Measurements from ENCODE around the gene LMO7.

The LMO7 gene

DNA sequence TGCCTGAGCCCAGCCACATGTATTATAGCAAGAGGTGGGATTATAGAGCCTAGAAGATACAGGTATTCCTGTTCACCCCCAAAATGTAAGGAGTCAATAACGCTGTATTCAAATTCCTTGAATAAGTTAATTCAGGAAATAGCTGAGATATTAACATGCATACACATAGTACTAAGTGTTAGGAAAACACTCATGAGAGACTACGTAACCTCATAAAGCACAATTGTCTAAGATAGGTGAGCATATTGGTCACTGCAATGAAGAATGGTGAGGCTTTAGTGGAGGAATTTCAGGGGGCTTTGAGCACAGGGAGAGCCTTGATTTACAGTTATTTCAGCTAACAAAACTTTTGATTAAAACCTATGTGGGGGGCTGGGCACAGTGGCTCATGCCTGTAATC, 161.6 kb downstream of the LMO7 start:
- Histone ChIP-seq H3K4me3 (ENCODE audit: insufficient read length, low read depth) (no peak overlapping the region), H3K4me1 (ENCODE audit: insufficient read depth, insufficient read length) (peaks cover 2% of the 10 kb centered on the region), H3K36me3 (ENCODE audit: insufficient read depth, insufficient read length, low read length) (no peaks in the 10 kb centered on the region), H3K27me3 (ENCODE audit: insufficient read depth, insufficient read length) (no peaks in the 10 kb centered on the region), H3K9ac (ENCODE audit: insufficient read length, low read depth) (no peak overlapping the region), H3K9me3 (ENCODE audit: insufficient read depth, low read length) (no peaks in the 10 kb centered on the region)
- DNase-seq (ENCODE audit: low read depth, low spot score), result no peak
- TF ChIP-seq YY1 (IDR thresholded peaks at IDR 0.05; ENCODE audit: insufficient read depth, insufficient read length) (no peak), SUZ12 (IDR thresholded peaks at IDR 0.05; ENCODE audit: extremely low read depth, insufficient read depth, insufficient read length) (no peak), ZNF274 (IDR thresholded peaks at IDR 0.05; ENCODE audit: low read depth, low read length) (no peak)

GRCh38 chr13:75798353-75799255, 162.5 kb downstream of the LMO7 start:
- H3K36me3 ChIP-seq (ENCODE audit: insufficient read depth, insufficient read length, low read length), result no peaks in the 10 kb centered on the region
- no peak overlapping the region for H3K4me3 ChIP-seq (ENCODE audit: insufficient read length, low read depth)
- H3K9me3 ChIP-seq (ENCODE audit: insufficient read depth, low read length), result no peaks in the 10 kb centered on the region
- no peaks in the 10 kb centered on the region for H3K27me3 ChIP-seq (ENCODE audit: insufficient read depth, insufficient read length)
- DNase-seq (ENCODE audit: low read depth, low spot score), result no peak
- H3K4me1 ChIP-seq (ENCODE audit: insufficient read depth, insufficient read length), result peaks cover 2% of the 10 kb centered on the region
- no peak for TF ChIP-seq SUZ12 (IDR thresholded peaks at IDR 0.05; ENCODE audit: extremely low read depth, insufficient read depth, insufficient read length)
- H3K9ac ChIP-seq (ENCODE audit: insufficient read length, low read depth), result no peak overlapping the region

DNA sequence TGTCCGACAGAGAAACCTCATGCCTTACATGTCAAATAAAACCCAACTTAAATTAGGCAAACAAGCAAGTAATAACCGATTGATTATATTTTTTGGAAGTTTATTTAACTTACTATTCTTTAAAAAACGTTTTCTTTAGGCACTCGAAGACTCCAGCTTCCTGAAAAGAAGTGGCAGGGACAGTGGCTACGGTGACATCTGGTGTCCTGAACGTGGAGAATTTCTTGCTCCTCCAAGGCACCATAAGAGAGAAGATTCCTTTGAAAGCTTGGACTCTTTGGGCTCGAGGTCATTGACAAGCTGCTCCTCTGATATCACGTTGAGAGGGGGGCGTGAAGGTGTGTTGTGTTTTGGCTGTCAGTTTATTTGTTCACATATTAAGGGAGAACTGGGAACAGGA, 164.4 kb downstream of the LMO7 start:
- no peak overlapping the region for H3K4me3 ChIP-seq (ENCODE audit: insufficient read length, low read depth)
- TF ChIP-seq SUZ12 (IDR thresholded peaks at IDR 0.05; ENCODE audit: extremely low read depth, insufficient read depth, insufficient read length) (no peak), ZNF274 (IDR thresholded peaks at IDR 0.05; ENCODE audit: low read depth, low read length) (no peak), YY1 (IDR thresholded peaks at IDR 0.05; ENCODE audit: insufficient read depth, insufficient read length) (no peak)
- H3K4me1 ChIP-seq (ENCODE audit: insufficient read depth, insufficient read length), result peaks cover 2% of the 10 kb centered on the region
- no peak overlapping the region for H3K9ac ChIP-seq (ENCODE audit: insufficient read length, low read depth)
- no peaks in the 10 kb centered on the region for H3K36me3 ChIP-seq (ENCODE audit: insufficient read depth, insufficient read length, low read length)
- no peaks in the 10 kb centered on the region for H3K9me3 ChIP-seq (ENCODE audit: insufficient read depth, low read length)
- H3K27me3 ChIP-seq (ENCODE audit: insufficient read depth, insufficient read length), result no peaks in the 10 kb centered on the region
- no peak for DNase-seq (ENCODE audit: low read depth, low spot score)

- H3K9me3 ChIP-seq (ENCODE audit: insufficient read depth, low read length), result no peaks in the 10 kb centered on the region
Measured at GRCh38 chr13:75801388-75801945, 165.3 kb downstream of the LMO7 start.

DNA sequence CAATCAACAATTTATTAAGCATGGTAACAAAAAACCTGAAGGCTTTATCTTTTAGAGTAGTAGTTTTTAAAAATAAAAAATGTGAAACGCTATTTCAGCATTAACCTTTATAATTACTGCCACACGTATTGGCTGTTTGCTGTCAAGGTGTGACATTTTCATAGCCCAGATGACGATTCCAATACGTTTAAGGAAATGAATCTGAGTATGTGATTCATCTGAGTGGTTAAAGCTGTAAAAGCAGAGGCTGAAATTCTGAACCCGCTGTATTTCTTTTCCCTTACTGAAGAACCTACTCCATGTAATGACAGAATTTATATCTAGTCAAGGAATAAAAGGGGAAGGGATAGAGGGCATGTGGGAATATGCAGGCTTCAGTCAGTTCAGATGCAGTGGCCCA, 166.0 kb downstream of the LMO7 start:
- DNase-seq (ENCODE audit: low read depth, low spot score), result no peak
- H3K4me3 ChIP-seq (ENCODE audit: insufficient read length, low read depth), result no peak overlapping the region
- no peak overlapping the region for H3K9ac ChIP-seq (ENCODE audit: insufficient read length, low read depth)
- H3K27me3 ChIP-seq (ENCODE audit: insufficient read depth, insufficient read length), result no peaks in the 10 kb centered on the region
- no peaks in the 10 kb centered on the region for H3K9me3 ChIP-seq (ENCODE audit: insufficient read depth, low read length)
- H3K4me1 ChIP-seq (ENCODE audit: insufficient read depth, insufficient read length), result peaks cover 2% of the 10 kb centered on the region
- TF ChIP-seq ZNF274 (IDR thresholded peaks at IDR 0.05; ENCODE audit: low read depth, low read length), result no peak
- no peaks in the 10 kb centered on the region for H3K36me3 ChIP-seq (ENCODE audit: insufficient read depth, insufficient read length, low read length)

More at GRCh38 chr13:75801388-75801945, 165.3 kb downstream of the LMO7 start:
- Histone ChIP-seq H3K36me3 (ENCODE audit: insufficient read depth, insufficient read length, low read length) (no peaks in the 10 kb centered on the region), H3K9ac (ENCODE audit: insufficient read length, low read depth) (no peak overlapping the region), H3K4me3 (ENCODE audit: insufficient read length, low read depth) (no peak overlapping the region), H3K27me3 (ENCODE audit: insufficient read depth, insufficient read length) (no peaks in the 10 kb centered on the region), H3K4me1 (ENCODE audit: insufficient read depth, insufficient read length) (peaks cover 2% of the 10 kb centered on the region)
- no peak for DNase-seq (ENCODE audit: low read depth, low spot score)
- TF ChIP-seq YY1 (IDR thresholded peaks at IDR 0.05; ENCODE audit: insufficient read depth, insufficient read length), result no peak
- no peak for TF ChIP-seq ZNF274 (IDR thresholded peaks at IDR 0.05; ENCODE audit: low read depth, low read length)
- no peak for TF ChIP-seq SUZ12 (IDR thresholded peaks at IDR 0.05; ENCODE audit: extremely low read depth, insufficient read depth, insufficient read length)

DNA sequence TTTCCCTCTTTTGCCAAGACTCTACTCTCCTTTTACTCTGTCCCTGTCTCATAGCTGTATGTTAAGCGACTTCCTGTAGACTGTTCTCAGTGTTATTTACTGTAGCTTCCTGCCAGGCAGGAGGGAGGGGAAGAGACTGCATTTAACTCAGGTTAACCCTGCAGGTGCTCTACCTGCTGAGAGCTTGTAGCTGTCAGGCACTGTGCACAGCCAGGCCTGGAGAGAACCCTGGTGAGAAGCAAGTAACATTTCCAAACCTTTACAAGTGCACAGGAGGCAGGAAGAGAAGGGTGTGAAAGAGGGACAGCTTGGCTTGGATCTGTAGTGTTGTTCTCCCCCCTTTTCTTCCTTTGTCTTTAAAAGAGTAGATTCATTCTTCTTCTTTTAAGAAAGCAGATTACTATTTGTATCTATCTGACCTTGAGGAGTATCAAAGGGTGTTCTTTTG, 167.1 kb downstream of the LMO7 start:
- H3K9ac ChIP-seq (ENCODE audit: insufficient read length, low read depth), result no peak overlapping the region
- TF ChIP-seq ZNF274 (IDR thresholded peaks at IDR 0.05; ENCODE audit: low read depth, low read length) (no peak), YY1 (IDR thresholded peaks at IDR 0.05; ENCODE audit: insufficient read depth, insufficient read length) (no peak), SUZ12 (IDR thresholded peaks at IDR 0.05; ENCODE audit: extremely low read depth, insufficient read depth, insufficient read length) (no peak)

GRCh38 chr13:75804054-75804453, 167.9 kb downstream of the LMO7 start:
- no peak overlapping the region for H3K9ac ChIP-seq (ENCODE audit: insufficient read length, low read depth)

More for the DNA sequence above, 167.1 kb downstream of the LMO7 start:
- H3K4me3 ChIP-seq (ENCODE audit: insufficient read length, low read depth), result no peak overlapping the region
- H3K4me1 ChIP-seq (ENCODE audit: insufficient read depth, insufficient read length), result peaks cover 2% of the 10 kb centered on the region
- no peaks in the 10 kb centered on the region for H3K36me3 ChIP-seq (ENCODE audit: insufficient read depth, insufficient read length, low read length)
- no peaks in the 10 kb centered on the region for H3K27me3 ChIP-seq (ENCODE audit: insufficient read depth, insufficient read length)
- H3K9me3 ChIP-seq (ENCODE audit: insufficient read depth, low read length), result no peaks in the 10 kb centered on the region
- DNase-seq (ENCODE audit: low read depth, low spot score), result peak; percentile 18

More at GRCh38 chr13:75804054-75804453, 167.9 kb downstream of the LMO7 start:
- Histone ChIP-seq H3K4me1 (ENCODE audit: insufficient read depth, insufficient read length) (peaks cover 2% of the 10 kb centered on the region), H3K9me3 (ENCODE audit: insufficient read depth, low read length) (no peaks in the 10 kb centered on the region), H3K27me3 (ENCODE audit: insufficient read depth, insufficient read length) (no peaks in the 10 kb centered on the region), H3K4me3 (ENCODE audit: insufficient read length, low read depth) (no peak overlapping the region), H3K36me3 (ENCODE audit: insufficient read depth, insufficient read length, low read length) (no peaks in the 10 kb centered on the region)
- no peak for DNase-seq (ENCODE audit: low read depth, low spot score)
- TF ChIP-seq SUZ12 (IDR thresholded peaks at IDR 0.05; ENCODE audit: extremely low read depth, insufficient read depth, insufficient read length), result no peak
- TF ChIP-seq ZNF274 (IDR thresholded peaks at IDR 0.05; ENCODE audit: low read depth, low read length), result no peak
- no peak for TF ChIP-seq YY1 (IDR thresholded peaks at IDR 0.05; ENCODE audit: insufficient read depth, insufficient read length)

Data from NT2/D1 (cell line).